Ovary (tissue), 10 donors: Measurements from ENCODE around the gene MESP1. TPM values are rescaled to one million over a fixed set of nuclear protein-coding genes. Genes with fewer than 3 reads are reported as not detected.

Experiments used
- DNase-seq, 5 donors: peaks; one replicate each; pipeline ENCODE4 v3.0.0-alpha.2; 2019 to 2020
- H3K27ac ChIP-seq, 2 donors: fragments of 200-600 bp; one replicate each; pipeline versions ENCODE4 v1.5.1 to v1.8.0; 2019 to 2022
- H3K27me3 ChIP-seq: fragments of 200-600 bp; one replicate; pipeline ENCODE4 v1.8.0; 2022
- H3K36me3 ChIP-seq: fragments of 200-600 bp; sonication (generic); one replicate; pipeline ENCODE4 v1.5.1; 2019
- H3K4me1 ChIP-seq: one replicate; pipeline ENCODE4 v1.8.1; 2013; ENCODE audit warnings: mild to moderate bottlenecking, moderate library complexity; ENCODE audit not compliant: insufficient read depth
- H3K4me3 ChIP-seq: fragments of 200-600 bp; sonication (generic); one replicate; pipeline ENCODE4 v1.5.1; 2017
- H3K9me3 ChIP-seq, 2 donors: fragments of 200-600 bp in 1 of 2; sonication (generic) in 1 of 2; one replicate each; pipeline versions ENCODE4 v1.5.1 to v1.8.1; 2013 to 2019; ENCODE audit warnings: mild to moderate bottlenecking in 1 of 2, moderate library complexity in 1 of 2
- CTCF ChIP-seq, 3 donors: fragments of 450-650 bp in 2 of 3; fragments of 200-600 bp in 1 of 3; IDR thresholded peaks; one replicate each; pipeline versions ENCODE4 v1.5.1 to v1.8.0; 2016 to 2022; ENCODE audit warnings: antibody characterized with exemption in 3 of 3, mild to moderate bottlenecking in 1 of 3
- EP300 ChIP-seq: sonication (generic); formaldehyde crosslinking; IDR thresholded peaks from one replicate; pipeline ENCODE4 v1.6.1; 2017; ENCODE audit warnings: antibody characterized with exemption
- POLR2A ChIP-seq: fragments of 450-650 bp; IDR thresholded peaks from one replicate; pipeline ENCODE4 v1.6.1; 2017; ENCODE audit warnings: antibody characterized with exemption, mild to moderate bottlenecking, moderate library complexity
- WGBS, 3 donors: extraction: QIAGEN DNeasy Blood & Tissue Kit in 1 of 3; methylation state at CpG; one replicate each; pipeline versions ENCODE4 v1.1.5 to v1.1.7; 2013 to 2017; 5-methylcytosine and 5-hydroxymethylcytosine counted together
- intact Hi-C, 4 donors: fragments of 100-400 bp; cut with DNase I; formaldehyde crosslinking; loops; one replicate each; pipeline versions ENCODE4 v1.11.0 to v1.15.1; 2022 to 2023
- long read RNA-seq, 3 donors: library from polyadenylated mRNA in 2 of 3; unstranded in 2 of 3; transcript quantifications; one replicate each; pipeline ENCODE4 v2.0.0 and lab custom pipeline, GENCODE V29; 2021 to 2026
- polyA plus RNA-seq, 2 donors: library from polyadenylated mRNA; stranded (reverse); fragments of 200-250 nt in 1 of 2; fragments of 350-450 nt in 1 of 2; fragmentation: Illumina TruSeq in 1 of 2; extraction: RNeasy Lipid Tissue Mini Kit (QIAGEN cat#74804) in 1 of 2; gene quantifications; one replicate each; pipeline ENCODE4 v1.2.3, GENCODE V29; 2013 to 2014
- total RNA-seq, 7 donors: library from RNA; depleted of rRNA in 2 of 7; stranded (reverse); fragments of >200 nt in 2 of 7; fragmentation: NEBNext Ultra II Directional in 3 of 7; extraction: Animal tissue kit (Norgen Biotek cat#: 25700) in 3 of 7; gene quantifications; one replicate each; pipeline versions ENCODE4 v1.1.0 to v1.2.4, GENCODE V29; 2016 to 2023
- donor health status: DM: no; HTN: no; CAD: no; lungs with moderate emphysema.
- donor health status: DM: no; HTN: no; CAD: no.
- donor health status: Bipolar disorder and iron deficiency.
- donor health status: DM: yes; HTN: yes; CAD: no.
- donor health status: DM: no; HTN: no; CAD: no.
- donor health status: DM: yes; HTN: yes; CAD: no.

Gene MESP1
- total RNA-seq (1 to 10 TPM in 4 of 7 donors, under 1 TPM in 3; 0.20 to 1.3 (median 1.1) TPM), polyA plus RNA-seq (under 1 TPM in 1 of 2 donors, not detected in 1; 0.33 TPM)
- long read RNA-seq, donor 1, partial matches to known transcripts = 0 of 1 reads
- long read RNA-seq, donor 1, other reads (novel, unspliced or antisense) = 1 of 1 reads
- long read RNA-seq, donor 2, transcript MESP1-201 (2 exons, 2,369 nt) = major isoform, 5 of 5 reads
- long read RNA-seq, donor 2, partial matches to known transcripts = 0 of 5 reads
- long read RNA-seq, donor 2, other reads (novel, unspliced or antisense) = 0 of 5 reads
- long read RNA-seq, donor 3, partial matches to known transcripts = 0 of 2 reads
- long read RNA-seq, donor 3, other reads (novel, unspliced or antisense) = 0 of 2 reads

GRCh38 chr15:89750560-89751542, at the start of gene MESP1:
Gene MESP1 (minus strand): TSS chr15:89751249. CDS start chr15:89751231, 18 bp downstream.
- H3K36me3 ChIP-seq = no peaks in the 10 kb centered on the region
- no peaks in the 10 kb centered on the region for H3K27me3 ChIP-seq
- no peaks in the 10 kb centered on the region for H3K9me3 ChIP-seq
- peak; percentile 90 to 95 (median 93) for DNase-seq
- TF ChIP-seq POLR2A = peak; percentile 43
- TF ChIP-seq EP300 = no peak
- TF ChIP-seq CTCF (IDR thresholded peaks at IDR 0.05) = peak; percentile 57 to 96 (median 93)
- intact Hi-C loops = no loop called here
- 2 to 4% (median 3%) methylated on average over 72 to 114 of the region's 114 CpGs for WGBS, 3 donors
- H3K27ac ChIP-seq = peak within 1 kb of the TSS in 1 of 2 donors; percentile 66
- H3K4me1 ChIP-seq = peaks cover 7% of the 10 kb centered on the region
- H3K4me3 ChIP-seq = peak within 1 kb of the TSS; percentile 58

- DNase-seq = no peak
- Histone ChIP-seq H3K4me3 (no peak overlapping the region), H3K36me3 (no peaks in the 10 kb centered on the region), H3K9me3 (no peaks in the 10 kb centered on the region), H3K4me1 (no peaks in the 10 kb centered on the region), H3K27me3 (no peaks in the 10 kb centered on the region), H3K27ac (no peak overlapping the region)
- intact Hi-C loops = no loop called here
- WGBS, 3 donors = 79 to 88% (median 84%) methylated on average over 2 of the region's 2 CpGs
- TF ChIP-seq POLR2A = no peak
- no peak for TF ChIP-seq CTCF (IDR thresholded peaks at IDR 0.05)
- no peak for TF ChIP-seq EP300
Measured at GRCh38 chr15:89799918-89800498, 49.0 kb upstream of the MESP1 start.

- Histone ChIP-seq H3K36me3 (no peaks in the 10 kb centered on the region), H3K27me3 (no peaks in the 10 kb centered on the region), H3K27ac (no peak overlapping the region), H3K4me3 (no peak overlapping the region), H3K4me1 (no peaks in the 10 kb centered on the region), H3K9me3 (no peaks in the 10 kb centered on the region)
- intact Hi-C loops = no loop called here
- 69 to 76% (median 75%) methylated on average over 20 of the region's 20 CpGs for WGBS, 3 donors
- TF ChIP-seq CTCF (IDR thresholded peaks at IDR 0.05) (no peak), POLR2A (no peak), EP300 (no peak)
- DNase-seq = no peak
Measured at GRCh38 chr15:89799011-89799911, 48.2 kb upstream of the MESP1 start.
